GM18861 (cell line): ENCODE results near the gene ERF.

Source experiments
- ATAC-seq: cut with Tn5 transposase; IDR thresholded peaks from one replicate; pipeline ENCODE4 v1.9.1; 2021; ENCODE audit not compliant: unreplicated experiment

Gene ERF

GRCh38 chr19:42242512-42243409 lies 12.2 kb downstream of the ERF start, which contains the start of gene GSK3A:
GSK3A (minus strand) TSS chr19:42242602; CDS start chr19:42242465, 137 bp downstream.
- peak; percentile 58 for ATAC-seq

DNA sequence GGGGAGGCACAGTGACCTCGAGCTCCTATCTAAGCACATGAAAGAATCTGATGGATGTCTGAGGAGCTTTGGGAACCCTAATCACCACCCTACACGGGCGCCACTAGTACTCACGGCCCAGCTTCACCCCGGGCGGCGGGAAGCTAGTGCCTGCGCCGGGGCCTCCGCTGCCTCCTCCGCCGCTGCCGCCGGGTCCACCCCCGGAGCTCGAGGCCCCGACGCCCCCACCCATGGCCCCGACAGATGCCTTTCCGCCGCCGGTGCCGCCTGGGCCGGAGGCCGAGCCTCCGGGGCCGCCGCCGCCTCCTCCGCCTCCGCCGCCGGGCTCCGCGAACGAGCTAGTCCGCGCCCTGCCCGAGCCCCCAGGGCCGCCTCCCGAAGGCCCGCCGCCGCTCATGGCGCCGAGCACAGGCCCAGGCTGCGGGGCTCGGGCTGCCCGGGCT lies 12.8 kb downstream of the ERF start:
- no peak for ATAC-seq

DNA sequence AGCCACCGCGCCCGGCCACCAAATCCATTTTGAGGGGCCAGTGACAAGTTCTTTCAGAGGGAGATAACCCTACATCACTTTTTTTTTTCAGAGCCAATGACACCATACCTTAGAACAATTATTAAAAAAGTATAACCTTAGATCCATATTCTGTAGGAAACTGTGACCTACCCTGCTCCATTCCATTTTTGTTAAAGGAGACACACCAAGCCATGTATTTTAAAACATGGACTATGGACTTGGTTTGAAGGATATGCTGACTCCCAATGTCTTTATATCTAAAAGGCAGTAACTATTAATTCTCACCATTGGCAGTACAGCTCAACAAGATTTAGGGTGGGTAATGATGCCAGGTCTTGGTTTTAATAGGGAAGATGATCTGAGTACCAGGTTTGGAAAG lies 13.6 kb downstream of the ERF start:
- no peak for ATAC-seq

- ATAC-seq: no peak
These were observed 15.2 kb downstream of the ERF start for GRCh38 chr19:42239544-42240220.

DNA sequence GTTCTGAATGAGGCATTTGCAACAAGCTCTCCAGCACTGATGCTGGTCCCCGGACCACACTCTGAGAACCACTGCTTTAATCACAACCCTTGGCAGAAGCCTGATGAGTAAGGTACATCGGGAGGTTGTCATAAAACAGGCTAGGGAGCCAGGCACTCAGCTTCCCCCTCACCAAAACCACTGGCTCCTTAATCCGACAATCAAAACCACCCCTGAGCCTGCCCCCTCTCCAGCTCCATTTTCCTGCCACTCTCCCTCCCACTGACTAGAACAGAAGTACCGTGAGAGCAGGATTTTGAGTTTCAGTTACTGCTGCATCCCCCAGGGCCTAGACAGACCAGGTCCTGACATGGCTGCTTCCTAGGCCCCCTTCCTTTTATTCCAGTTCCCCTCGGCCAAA lies 19.7 kb downstream of the ERF start:
- no peak for ATAC-seq

DNA sequence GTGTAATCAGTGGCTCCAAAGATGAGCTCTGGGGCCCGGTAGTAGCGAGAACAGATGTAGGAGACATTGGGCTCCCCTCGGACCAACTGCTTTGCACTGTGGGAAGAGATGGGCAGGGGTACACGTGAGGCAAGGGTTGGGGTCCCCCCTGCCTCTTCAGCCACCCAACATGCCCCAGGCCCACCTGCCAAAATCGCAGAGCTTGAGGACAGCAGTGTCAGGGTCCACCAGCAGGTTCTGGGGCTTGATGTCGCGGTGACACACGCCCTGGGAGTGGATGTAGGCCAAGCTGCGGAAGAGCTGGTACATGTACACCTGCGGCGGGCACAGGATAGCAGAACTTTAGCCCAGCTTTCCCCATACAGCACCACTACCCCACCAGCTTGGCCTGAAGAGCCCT lies 20.6 kb downstream of the ERF start:
- ATAC-seq: no peak

DNA sequence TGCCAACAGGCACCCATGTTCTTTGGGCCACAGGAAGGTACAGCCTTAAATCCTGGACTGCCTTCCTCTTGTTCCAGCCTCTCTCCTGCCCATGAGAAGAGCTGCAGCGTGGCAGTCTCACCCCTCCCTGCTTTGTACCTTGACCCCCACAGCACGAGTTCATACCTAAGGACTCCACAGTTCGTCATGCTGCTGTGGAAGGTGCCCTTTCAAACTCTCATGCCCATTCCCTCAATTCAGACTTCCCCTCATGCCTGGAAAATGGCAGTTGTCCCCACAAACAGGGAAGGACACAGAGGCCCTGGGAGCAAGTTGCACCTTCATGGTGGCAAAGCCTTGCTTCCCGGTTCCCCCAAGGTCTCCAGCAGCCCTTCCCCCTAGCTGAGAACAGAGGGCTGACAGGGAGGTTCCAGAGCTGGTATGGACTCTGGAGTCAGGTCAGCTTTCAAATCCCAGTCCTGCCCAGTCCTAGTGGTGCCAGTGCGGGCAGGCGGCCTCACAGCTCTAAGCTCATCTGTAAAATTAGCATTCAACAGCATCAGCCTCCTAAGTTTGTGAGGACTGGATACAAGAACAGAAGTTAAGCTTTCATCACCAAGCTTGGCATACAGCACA lies 21.1 kb downstream of the ERF start:
- no peak for ATAC-seq

DNA sequence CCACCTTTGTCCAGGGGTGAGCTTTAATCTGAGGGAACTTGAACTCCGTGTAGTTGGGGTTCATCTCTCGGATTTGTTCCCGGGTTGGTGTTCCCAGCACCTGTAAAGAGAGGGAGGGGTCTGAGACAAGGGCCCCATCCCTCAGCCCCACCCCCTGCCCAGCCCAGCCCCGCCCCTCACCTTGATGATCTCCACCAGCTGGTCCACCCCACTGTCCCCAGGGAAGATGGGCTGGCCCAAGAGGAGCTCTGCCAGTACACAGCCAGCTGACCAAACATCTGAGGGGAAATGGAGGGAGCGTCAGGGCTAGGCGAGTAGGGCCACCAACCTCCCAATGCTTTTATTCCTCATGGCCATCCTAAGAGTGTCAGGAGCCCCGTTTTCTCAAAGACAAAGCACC lies 21.8 kb downstream of the ERF start:
- no peak for ATAC-seq

- ATAC-seq: no peak
These were observed 22.5 kb downstream of the ERF start for GRCh38 chr19:42232435-42232834.

DNA sequence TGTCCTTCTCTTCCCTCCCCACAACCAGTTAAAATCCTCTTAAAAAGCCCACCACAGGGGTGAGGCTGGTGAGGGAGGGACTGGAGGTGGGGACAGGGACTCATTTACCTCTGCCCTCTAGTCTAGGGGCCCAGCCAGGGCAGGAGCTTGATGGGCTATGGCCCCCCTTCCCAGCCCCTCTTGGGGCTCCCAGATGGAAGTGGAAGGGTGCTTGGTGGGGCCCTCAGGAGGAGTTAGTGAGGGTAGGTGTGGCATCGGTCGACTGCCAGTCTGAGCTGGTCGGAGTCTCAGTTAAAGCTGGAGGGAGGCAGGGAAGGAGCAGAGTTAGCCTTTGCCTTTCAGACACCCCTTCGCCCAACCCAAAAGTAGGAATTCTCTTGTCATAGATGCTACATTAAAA lies 24.4 kb downstream of the ERF start:
- ATAC-seq: no peak

DNA sequence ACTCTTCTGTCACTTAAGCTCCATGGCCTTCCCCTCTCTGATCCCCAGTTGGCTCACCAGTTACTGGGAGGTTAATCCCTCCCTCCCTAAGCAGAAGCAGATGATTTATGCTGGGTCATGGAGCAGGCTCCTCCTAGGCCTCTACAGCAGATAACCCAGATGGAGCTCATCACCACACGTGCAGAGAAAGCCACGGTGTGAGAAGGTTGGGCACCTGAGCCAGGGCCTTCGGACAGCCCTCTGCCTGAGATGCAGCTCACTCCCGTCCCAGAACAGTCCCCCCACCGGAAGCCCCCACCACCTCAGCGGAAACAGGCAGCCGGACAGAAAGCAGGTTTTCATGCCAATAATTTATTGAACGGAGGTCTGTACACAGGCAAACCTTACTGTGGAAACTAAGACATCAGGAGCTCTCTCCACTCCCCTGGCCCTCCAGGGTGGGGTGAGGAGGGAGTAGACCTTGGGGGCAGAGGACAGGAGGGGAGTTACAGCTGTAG lies 25.0 kb downstream of the ERF start:
- ATAC-seq: no peak

GRCh38 chr19:42229301-42229854 lies 25.6 kb downstream of the ERF start:
- no peak for ATAC-seq

GRCh38 chr19:42228641-42229040 lies 26.3 kb downstream of the ERF start:
- ATAC-seq: no peak

DNA sequence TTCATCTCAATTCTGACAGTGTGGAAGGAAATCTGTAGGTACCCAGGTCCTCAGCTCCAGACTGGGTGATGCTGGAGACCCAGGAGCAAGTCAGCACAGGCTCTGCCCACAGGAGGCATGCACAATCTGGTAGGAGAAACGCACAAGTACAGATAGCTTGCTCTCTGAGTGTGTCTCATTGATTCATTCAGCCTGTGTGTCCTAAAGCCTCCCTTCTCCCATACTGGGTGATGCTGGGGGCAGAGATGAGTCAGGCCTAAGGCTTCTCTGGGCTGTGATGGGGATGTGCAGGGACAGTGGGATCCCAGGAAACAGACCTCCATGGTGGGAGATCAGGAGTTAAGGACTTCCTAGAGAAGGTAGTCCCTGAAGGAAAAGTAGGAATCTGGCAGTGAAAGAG lies 28.0 kb downstream of the ERF start:
- ATAC-seq: no peak

DNA sequence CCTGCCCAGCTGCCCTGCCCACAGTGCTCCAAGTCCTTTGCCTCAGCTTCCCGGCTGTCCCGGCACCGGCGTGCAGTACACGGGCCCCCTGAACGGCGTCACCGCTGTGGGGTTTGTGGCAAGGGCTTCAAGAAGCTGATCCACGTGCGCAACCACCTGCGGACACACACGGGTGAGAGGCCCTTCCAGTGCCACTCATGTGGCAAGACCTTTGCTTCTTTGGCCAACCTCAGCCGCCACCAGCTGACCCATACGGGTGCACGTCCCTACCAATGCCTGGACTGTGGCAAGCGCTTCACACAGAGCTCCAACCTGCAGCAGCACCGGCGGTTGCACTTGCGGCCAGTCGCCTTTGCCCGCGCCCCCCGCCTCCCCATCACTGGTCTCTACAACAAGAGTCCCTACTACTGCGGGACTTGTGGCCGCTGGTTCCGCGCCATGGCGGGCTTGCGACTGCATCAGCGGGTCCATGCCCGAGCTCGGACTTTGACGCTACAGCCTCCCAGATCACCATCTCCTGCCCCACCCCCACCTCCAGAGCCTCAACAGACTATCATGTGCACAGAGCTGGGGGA lies 29.1 kb downstream of the ERF start:
- no peak for ATAC-seq

DNA sequence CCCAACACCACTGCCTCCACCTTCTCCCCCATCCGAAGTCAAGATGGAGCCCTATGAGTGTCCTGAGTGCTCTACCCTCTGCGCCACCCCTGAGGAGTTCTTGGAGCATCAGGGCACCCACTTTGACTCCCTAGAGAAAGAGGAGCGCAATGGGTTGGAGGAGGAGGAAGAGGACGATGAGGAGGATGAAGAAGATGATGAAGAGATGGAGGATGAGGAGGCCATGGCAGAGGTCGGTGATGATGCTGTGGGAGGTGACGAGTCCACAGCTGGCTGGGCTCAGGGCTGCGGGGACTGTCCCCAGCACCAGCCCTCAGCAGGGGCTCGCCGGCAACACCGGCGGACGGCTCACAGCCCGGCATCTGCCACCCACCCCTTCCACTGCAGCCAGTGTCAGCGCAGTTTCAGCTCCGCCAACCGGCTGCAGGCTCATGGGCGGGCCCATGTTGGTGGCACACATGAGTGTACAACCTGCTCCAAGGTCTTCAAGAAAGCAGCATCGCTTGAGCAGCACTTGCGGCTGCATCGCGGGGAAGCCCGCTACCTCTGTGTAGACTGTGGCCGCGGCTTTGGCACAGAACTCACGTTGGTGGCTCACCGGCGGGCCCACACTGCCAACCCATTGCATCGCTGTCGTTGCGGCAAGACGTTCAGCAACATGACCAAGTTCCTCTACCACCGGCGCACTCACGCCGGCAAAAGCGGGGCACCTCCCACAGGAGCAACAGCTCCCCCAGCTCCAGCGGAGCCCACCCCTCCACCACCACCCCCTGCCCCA lies 29.8 kb downstream of the ERF start:
- ATAC-seq: no peak

DNA sequence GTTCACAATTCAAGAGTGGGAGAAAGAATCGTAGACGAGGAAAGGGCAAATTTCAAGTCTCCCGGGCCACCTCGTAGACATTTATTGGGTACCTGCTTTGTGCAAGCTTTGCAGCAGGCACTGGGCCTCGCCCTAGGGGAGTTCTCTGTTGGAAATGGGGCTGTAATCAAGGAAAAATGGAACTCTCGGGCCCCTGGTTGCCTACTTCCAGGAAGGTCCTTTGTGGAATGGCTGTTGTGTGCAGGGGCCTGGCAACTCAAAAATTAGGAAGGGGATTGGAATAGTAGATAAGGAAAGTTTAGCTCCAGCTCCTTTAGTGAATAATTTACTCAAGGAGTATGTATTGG lies 34.2 kb downstream of the ERF start:
- no peak for ATAC-seq

DNA sequence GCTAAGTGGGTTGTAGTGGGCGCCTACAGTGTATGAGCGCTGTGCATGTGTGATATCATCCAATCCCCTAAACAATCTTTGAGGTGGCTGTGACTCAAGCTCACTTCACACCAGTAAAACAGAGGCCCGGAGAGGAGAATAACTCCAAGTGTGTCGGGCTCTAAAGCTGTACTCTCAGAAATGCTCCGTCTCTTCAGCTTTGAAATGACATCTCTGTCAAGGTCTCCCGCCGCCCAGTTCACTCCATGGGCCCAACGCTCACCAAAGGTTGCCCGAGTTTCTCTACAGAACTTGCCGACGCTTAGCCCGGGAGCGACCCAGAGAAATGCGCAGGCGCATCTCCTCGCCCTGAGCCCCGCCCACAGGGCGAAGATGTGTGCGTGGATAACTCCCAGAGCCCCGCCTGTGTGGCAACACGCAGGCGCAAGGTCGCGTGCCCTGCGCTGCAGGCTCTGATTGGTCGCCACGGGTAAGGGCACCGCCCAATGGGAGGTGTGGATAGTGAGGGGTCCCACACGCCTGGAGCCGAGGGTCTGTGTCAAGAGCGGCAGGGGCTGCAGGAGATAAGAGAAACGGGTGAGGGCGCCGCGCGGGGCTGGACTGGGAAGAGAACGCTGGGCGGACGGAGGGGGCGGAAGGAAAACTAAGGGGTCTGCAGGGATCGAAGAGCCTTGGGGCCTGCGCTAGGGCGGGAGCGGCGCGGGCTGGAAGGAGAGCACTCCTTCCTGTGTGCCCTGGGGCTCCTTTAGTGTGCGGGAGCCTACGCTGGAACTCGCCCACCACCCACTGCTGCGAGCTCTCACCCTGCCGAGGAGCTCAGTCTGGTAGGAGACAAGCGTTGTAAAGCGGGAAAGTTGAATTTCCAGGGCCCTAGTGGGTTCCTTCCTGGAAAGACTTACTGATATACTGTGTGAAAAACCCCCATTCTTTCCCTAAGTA lies 34.8 kb downstream of the ERF start, which contains the start of gene ZNF526:
Gene ZNF526, plus strand, starts transcription at position 501 of the 939 bp plus-strand sequence. CDS start 4,092 bp downstream, outside the sequence.
- peak; percentile 79 for ATAC-seq
